ENCODE data around the gene SERP2. TPM values are rescaled to one million over a fixed set of nuclear protein-coding genes. Genes with fewer than 3 reads are reported as not detected.

The SERP2 gene
- total RNA-seq, 1 experiment from 2014 or later = 1.8 TPM

- peaks cover 23 to 46% of the 10 kb centered on the region in 2 experiments for H3K4me1 Mint-ChIP-seq
- Histone ChIP-seq H3K23me2 (ENCODE audit: insufficient read length, low read depth, low read length, poor library complexity, severe bottlenecking) (no peaks in the 10 kb centered on the region), H2BK20ac (ENCODE audit: low read depth, low read length, poor library complexity, severe bottlenecking) (no peak overlapping the region), H3K27ac (ENCODE audit: insufficient read length, low read depth, low read length) (no peak overlapping the region), H3K4ac (ENCODE audit: low read depth, low read length) (no peak overlapping the region), H2BK5ac (ENCODE audit: insufficient read length, low read length) (no peak overlapping the region), H2BK120ac (ENCODE audit: low read depth, low read length, poor library complexity, severe bottlenecking) (no peak overlapping the region), H3K9me3 (ENCODE audit: control insufficient read depth, low read depth, low read length) (no peaks in the 10 kb centered on the region), H2AK5ac (ENCODE audit: insufficient read length, low read length) (no peak overlapping the region), H2AFZ (ENCODE audit: low read length) (no peak overlapping the region), H3K79me2 (ENCODE audit: insufficient read depth, low read length) (no peaks in the 10 kb centered on the region), H3K18ac (ENCODE audit: insufficient read length, low read depth, low read length) (no peak overlapping the region), H3K4me2 (ENCODE audit: insufficient read depth, insufficient read length, low read length) (no peak overlapping the region), H3K79me1 (ENCODE audit: insufficient read depth, low read depth, low read length, poor library complexity, severe bottlenecking) (no peaks in the 10 kb centered on the region), H4K91ac (ENCODE audit: insufficient read length, low read depth, low read length) (no peak overlapping the region), H4K5ac (ENCODE audit: insufficient read length, low read depth, low read length) (no peak overlapping the region), H3K14ac (ENCODE audit: insufficient read depth, low read length) (no peak overlapping the region), H3K23ac (ENCODE audit: insufficient read length, low read depth, low read length) (no peak overlapping the region), H4K20me1 (ENCODE audit: control insufficient read depth, insufficient read depth, insufficient read length) (no peaks in the 10 kb centered on the region), H3K56ac (ENCODE audit: insufficient read length, low read depth, low read length) (no peak overlapping the region), H3K4me1 (ENCODE audit: insufficient read depth, low read length) (no peaks in the 10 kb centered on the region; the same call in 1 of the 2 replicates), H2BK15ac (ENCODE audit: low read depth, low read length) (no peak overlapping the region), H3T11ph (ENCODE audit: low read length) (no peak overlapping the region), H3K27me3 (ENCODE audit: insufficient read depth, low read length) (no peaks in the 10 kb centered on the region), H4K8ac (replicated peaks; ENCODE audit: insufficient read length, low read depth, low read length) (no peak overlapping the region), H3K9ac (ENCODE audit: extremely low read depth, insufficient read length, low read length) (no peak overlapping the region), H2BK12ac (ENCODE audit: insufficient read length, low read depth, low read length) (no peak overlapping the region)
- DNase-seq = no peak
- H3K9me3 Mint-ChIP-seq = no peaks in the 10 kb centered on the region
- H3K4me3 Mint-ChIP-seq = no peak overlapping the region
- no peak for TF ChIP-seq CTCF (conservative IDR thresholded peaks at IDR 0.05)
- peaks cover 2% of the 10 kb centered on the region for H3K27me3 Mint-ChIP-seq (ENCODE audit: low read depth)
- WGBS (ENCODE audit: extremely low coverage, insufficient read length, low lambda C conversion rate) = no CpG with 5 or more reads among the region's 4 CpGs
- H3K36me3 Mint-ChIP-seq (ENCODE audit: insufficient read depth in 1 of 3, low read depth in 3 of 3) = peaks cover 0 to 2% (median 0%) of the 10 kb centered on the region in 3 experiments; a peak in 1 of 7 replicates
- no peak overlapping the region for H3K27ac Mint-ChIP-seq
These were observed 15.5 kb downstream of the SERP2 start for GRCh38 chr13:44389060-44389666.
